A673 (cell line): ENCODE measurements around the gene FNBP1L.

ENCODE experiments used
- EZH2 ChIP-seq: fragments of 200-600 bp; sonication (generic); IDR thresholded peaks from 2 replicates; pipeline ENCODE4 v1.6.1; 2017; ENCODE audit warnings: borderline replicate concordance, low read depth, mild to moderate bottlenecking, mixed read lengths, antibody characterized with exemption, low read length; ENCODE audit not compliant: poor library complexity, severe bottlenecking
- TF ChIP-seq, protein P1 (sequence below): fragments of 300-800, 200-600 bp; sonication (generic); conservative IDR thresholded peaks from 2 replicates; pipeline ENCODE4 v1.5.1; 2017; ENCODE audit warnings: low read depth, mild to moderate bottlenecking, antibody characterized with exemption, low read length, moderate library complexity, mixed read lengths

GRCh38 chr1:93576746-93577145, 128.8 kb downstream of the FNBP1L start:
- TF ChIP-seq, protein P1, sequence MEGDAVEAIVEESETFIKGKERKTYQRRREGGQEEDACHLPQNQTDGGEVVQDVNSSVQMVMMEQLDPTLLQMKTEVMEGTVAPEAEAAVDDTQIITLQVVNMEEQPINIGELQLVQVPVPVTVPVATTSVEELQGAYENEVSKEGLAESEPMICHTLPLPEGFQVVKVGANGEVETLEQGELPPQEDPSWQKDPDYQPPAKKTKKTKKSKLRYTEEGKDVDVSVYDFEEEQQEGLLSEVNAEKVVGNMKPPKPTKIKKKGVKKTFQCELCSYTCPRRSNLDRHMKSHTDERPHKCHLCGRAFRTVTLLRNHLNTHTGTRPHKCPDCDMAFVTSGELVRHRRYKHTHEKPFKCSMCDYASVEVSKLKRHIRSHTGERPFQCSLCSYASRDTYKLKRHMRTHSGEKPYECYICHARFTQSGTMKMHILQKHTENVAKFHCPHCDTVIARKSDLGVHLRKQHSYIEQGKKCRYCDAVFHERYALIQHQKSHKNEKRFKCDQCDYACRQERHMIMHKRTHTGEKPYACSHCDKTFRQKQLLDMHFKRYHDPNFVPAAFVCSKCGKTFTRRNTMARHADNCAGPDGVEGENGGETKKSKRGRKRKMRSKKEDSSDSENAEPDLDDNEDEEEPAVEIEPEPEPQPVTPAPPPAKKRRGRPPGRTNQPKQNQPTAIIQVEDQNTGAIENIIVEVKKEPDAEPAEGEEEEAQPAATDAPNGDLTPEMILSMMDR, result no peak
- no peak for TF ChIP-seq EZH2
